Measurements from ENCODE around the gene SNRPD3. TPM values are rescaled to one million over a fixed set of nuclear protein-coding genes. Genes with fewer than 3 reads are reported as not detected.
"Not testable (repeated sequence)": the region's sequence is repeated elsewhere in the genome, so short reads cannot be mapped to it uniquely, and the experiment has no call there.

Gene SNRPD3
- total RNA-seq, 1 donor from 2014 or later = 70.0 TPM

- DNase-seq (ENCODE audit: missing footprints) = no peak
- intact Hi-C loops (cut with DNase I) = no loop called here
- ATAC-seq = no peak
Observed at GRCh38 chr22:24587251-24587650, 31.5 kb downstream of the SNRPD3 start.

GRCh38 chr22:24587948-24588347, 32.1 kb downstream of the SNRPD3 start:
- no peak for DNase-seq (ENCODE audit: missing footprints)
- ATAC-seq = no peak
- intact Hi-C loops (cut with DNase I) = no loop called here

- ATAC-seq (no peak), DNase-seq (ENCODE audit: missing footprints) (no peak)
- intact Hi-C loops (cut with DNase I) = no loop called here
Observed at GRCh38 chr22:24588381-24588756, 32.6 kb downstream of the SNRPD3 start.

- intact Hi-C loops (cut with DNase I) = no loop called here
- DNase-seq (ENCODE audit: missing footprints) (no peak), ATAC-seq (no peak)
Observed at GRCh38 chr22:24588757-24589481, 33.1 kb downstream of the SNRPD3 start.

- DNase-seq (ENCODE audit: missing footprints) = no peak
- intact Hi-C loops (cut with DNase I) = no loop called here
- ATAC-seq = no peak
Observed at GRCh38 chr22:24589518-24590030, 33.8 kb downstream of the SNRPD3 start.

- intact Hi-C loops (cut with DNase I) = no loop called here
- ATAC-seq (no peak), DNase-seq (ENCODE audit: missing footprints) (no peak)
Observed at GRCh38 chr22:24590596-24591173, 34.9 kb downstream of the SNRPD3 start.

GRCh38 chr22:24591286-24591830, 35.6 kb downstream of the SNRPD3 start:
- DNase-seq (ENCODE audit: missing footprints) (no peak), ATAC-seq (no peak)
- intact Hi-C loops (cut with DNase I) = no loop called here

- DNase-seq (ENCODE audit: missing footprints) = no peak
Observed at GRCh38 chr22:24592058-24592850, 36.5 kb downstream of the SNRPD3 start.

GRCh38 chr22:24592851-24593558, 37.2 kb downstream of the SNRPD3 start, which contains the start of gene LRRC75B:
TSS of gene LRRC75B (minus strand) at chr22:24593073. CDS start at chr22:24593039, 34 bp downstream.
- peak; percentile 93 for DNase-seq (ENCODE audit: missing footprints)
- intact Hi-C loops (cut with DNase I) = no loop called here
- peak; percentile 95 for ATAC-seq

More at GRCh38 chr22:24592058-24592850, 36.5 kb downstream of the SNRPD3 start:
- ATAC-seq = peak; percentile 7
- intact Hi-C loops (cut with DNase I) = no loop called here

- intact Hi-C loops (cut with DNase I); ATAC-seq; DNase-seq (ENCODE audit: missing footprints): not testable (repeated sequence)
Observed at GRCh38 chr22:24593559-24593835, 37.7 kb downstream of the SNRPD3 start.

GRCh38 chr22:24593836-24594568, 38.2 kb downstream of the SNRPD3 start:
- intact Hi-C loops (cut with DNase I) = no loop called here
- no peak for DNase-seq (ENCODE audit: missing footprints)
- no peak for ATAC-seq

GRCh38 chr22:24594569-24595120, 38.8 kb downstream of the SNRPD3 start:
- intact Hi-C loops (cut with DNase I) = no loop called here
- ATAC-seq (no peak), DNase-seq (ENCODE audit: missing footprints) (no peak)

GRCh38 chr22:24595228-24595627, 39.4 kb downstream of the SNRPD3 start:
- ATAC-seq = no peak
- intact Hi-C loops (cut with DNase I) = no loop called here
- no peak for DNase-seq (ENCODE audit: missing footprints)

GRCh38 chr22:24595863-24596262, 40.1 kb downstream of the SNRPD3 start:
- intact Hi-C loops (cut with DNase I) = no loop called here
- ATAC-seq (no peak), DNase-seq (ENCODE audit: missing footprints) (no peak)

GRCh38 chr22:24597076-24597475, 41.3 kb downstream of the SNRPD3 start:
- ATAC-seq; intact Hi-C loops (cut with DNase I): not testable (repeated sequence)

GRCh38 chr22:24599514-24599913, 43.7 kb downstream of the SNRPD3 start:
- ATAC-seq = no peak
- no peak for DNase-seq (ENCODE audit: missing footprints)
- intact Hi-C loops (cut with DNase I) = no loop called here

More at GRCh38 chr22:24597076-24597475, 41.3 kb downstream of the SNRPD3 start:
- not testable (repeated sequence) for DNase-seq (ENCODE audit: missing footprints)

GRCh38 chr22:24599958-24600715, 44.3 kb downstream of the SNRPD3 start:
- intact Hi-C loops (cut with DNase I); DNase-seq (ENCODE audit: missing footprints); ATAC-seq: not testable (repeated sequence)

Measured in Right ventricle myocardium inferior (tissue), 1 donor.